OCI-LY7 (cell line): ENCODE measurements around the gene LTB4R. TPM values are rescaled to one million over a fixed set of nuclear protein-coding genes. Genes with fewer than 3 reads are reported as not detected.

Experiments
- BruUV-seq: library from RNA; stranded (reverse); fragments of 400-500 nt; replicated peaks from 2 replicates; lab custom pipeline; 2021; lab: Mats Ljungman, UMichigan
- CTCF ChIA-PET: fragments of 300-600 bp; sonication (Branson Sonifier 250); formaldehyde crosslinking; loops from one replicate; lab custom pipeline; 2022; ENCODE audit warnings: antibody characterized with exemption; ENCODE audit not compliant: unreplicated experiment; lab: Charles Lee
- POLR2A ChIA-PET: fragments of 300-600 bp; sonication (Branson Sonifier 250); formaldehyde crosslinking; loops from one replicate; lab custom pipeline; 2022; ENCODE audit warnings: antibody characterized with exemption; lab: Charles Lee
- DNase-seq: peaks from one replicate; pipeline ENCODE4 v3.0.0-alpha.2; 2015; ENCODE audit warnings: low spot score
- H2AFZ ChIP-seq: fragments of 200-600 bp; sonication (generic), shearing (Covaris generic); 2 replicates; pipeline ENCODE4 v1.6.1; 2014; ENCODE audit warnings: mild to moderate bottlenecking, antibody characterized with exemption, low read length, moderate library complexity
- H3K27ac ChIP-seq: fragments of 200-600 bp; sonication (generic); 2 replicates; pipeline ENCODE4 v1.5.1; 2014; ENCODE audit warnings: mixed run types, low read depth, mild to moderate bottlenecking, moderate library complexity, low read length, inconsistent platforms; ENCODE audit not compliant: poor library complexity, severe bottlenecking
- H3K36me3 ChIP-seq: fragments of 200-600 bp; sonication (generic); 2 replicates; pipeline ENCODE4 v1.6.1; 2014; ENCODE audit warnings: mild to moderate bottlenecking, antibody characterized with exemption, low read length, moderate library complexity, mixed read lengths; ENCODE audit not compliant: insufficient read depth
- H3K4me1 ChIP-seq: fragments of 200-600 bp; sonication (generic); 2 replicates; pipeline ENCODE4 v1.5.1; 2014; ENCODE audit warnings: mild to moderate bottlenecking, low read length; ENCODE audit not compliant: insufficient read depth, poor library complexity, severe bottlenecking
- H3K4me2 ChIP-seq: fragments of 200-600 bp; sonication (generic); 2 replicates; pipeline ENCODE4 v1.6.1; 2014; ENCODE audit warnings: mild to moderate bottlenecking, low read length
- H3K4me3 ChIP-seq: fragments of 200-600 bp; sonication (generic); 2 replicates; pipeline ENCODE4 v1.5.1; 2014; ENCODE audit warnings: mild to moderate bottlenecking, low read depth, low read length; ENCODE audit not compliant: poor library complexity, severe bottlenecking
- H3K79me2 ChIP-seq: fragments of 200-600 bp; sonication (generic); 2 replicates; pipeline ENCODE4 v1.6.1; 2016; ENCODE audit warnings: low read depth, mild to moderate bottlenecking, low read length, moderate library complexity, mixed read lengths; ENCODE audit not compliant: insufficient read depth
- H3K9me2 ChIP-seq: fragments of 200-600 bp; sonication (generic); 2 replicates; pipeline ENCODE4 v1.6.1; 2016; ENCODE audit warnings: mild to moderate bottlenecking, low read length, mixed read lengths; ENCODE audit not compliant: insufficient read depth
- H3K9me3 ChIP-seq: fragments of 200-600 bp; sonication (generic); 2 replicates; pipeline ENCODE4 v1.6.1; 2014; ENCODE audit warnings: mild to moderate bottlenecking, mixed run types, low read length, mixed read lengths
- H4K20me1 ChIP-seq: fragments of 200-600 bp; sonication (generic); 2 replicates; pipeline ENCODE4 v1.6.1; 2014; ENCODE audit warnings: mild to moderate bottlenecking, antibody characterized with exemption, low read length, moderate library complexity, mixed read lengths; ENCODE audit not compliant: insufficient read depth
- EZH2phosphoT487 ChIP-seq: fragments of 200-600 bp; sonication (generic); IDR thresholded peaks from 2 replicates; pipeline ENCODE4 v1.6.1; 2018; ENCODE audit warnings: low read depth, borderline replicate concordance, mild to moderate bottlenecking, mixed run types, antibody characterized with exemption, low read length, moderate library complexity, mixed read lengths
- intact Hi-C: fragments of 100-400 bp; cut with micrococcal nuclease; formaldehyde crosslinking; loops from one replicate; pipeline ENCODE4 v1.10.0; 2022; ENCODE audit not compliant: unreplicated experiment
- total RNA-seq, 2 experiments: library from RNA; depleted of rRNA in 1 of 2; stranded (reverse); fragments of >200 nt in 1 of 2; shearing (Covaris generic) in 1 of 2; gene quantifications; 2 replicates each; pipeline ENCODE4 v1.2.3, GENCODE V29; 2014 to 2022
- TF ChIP-seq, protein P1 (sequence below): fragments of 200-600 bp; sonication (generic); conservative IDR thresholded peaks from 2 replicates; pipeline ENCODE4 v1.5.1; 2014; ENCODE audit warnings: mild to moderate bottlenecking, antibody characterized with exemption, low read length, moderate library complexity, mixed read lengths

The LTB4R gene
- total RNA-seq, 2 experiments from 2014 or later: 15.8 to 28.3 TPM

DNA sequence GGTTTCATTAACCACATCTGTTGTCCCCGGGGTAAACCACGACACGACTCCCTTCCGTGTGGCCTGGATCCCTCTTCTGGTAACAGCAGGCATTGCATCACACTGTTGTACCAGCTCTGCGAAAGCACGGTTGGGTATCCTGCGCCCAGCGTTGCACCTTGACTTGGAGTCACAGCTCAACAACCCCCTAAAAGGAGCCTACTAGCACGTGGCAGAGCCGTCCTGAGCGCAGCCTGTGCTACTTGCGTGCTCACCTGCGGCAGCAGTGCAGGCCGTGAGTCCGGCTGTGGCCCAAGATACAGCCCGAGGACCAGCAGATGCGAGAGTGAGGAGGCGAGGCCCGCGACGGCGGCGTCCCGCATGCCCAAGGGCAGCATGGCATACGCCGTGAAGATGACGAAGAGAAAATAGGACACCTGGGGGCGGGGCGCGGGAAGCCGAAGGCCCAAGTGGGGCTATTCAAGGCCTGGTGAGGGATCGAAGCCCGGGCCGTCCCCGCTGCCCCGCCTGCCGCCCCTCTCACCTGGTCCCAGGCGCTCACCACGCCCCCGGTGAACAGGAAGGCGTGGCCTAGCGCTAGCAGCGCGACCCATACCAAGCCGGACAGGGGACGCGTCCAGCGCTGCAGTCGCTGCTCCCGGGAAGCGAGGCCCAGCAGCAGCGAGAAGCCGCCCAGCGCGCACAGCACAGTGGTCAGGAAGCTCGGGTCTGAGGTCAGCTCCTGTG, 21.1 kb downstream of the LTB4R start:
- no TSS peak for BruUV-seq
- H4K20me1 ChIP-seq: no peaks in the 10 kb centered on the region
- H3K9me2 ChIP-seq: no peaks in the 10 kb centered on the region
- no peak overlapping the region for H3K27ac ChIP-seq
- peak overlapping the region; percentile 26 for H3K4me3 ChIP-seq
- no peaks in the 10 kb centered on the region for H3K79me2 ChIP-seq
- CTCF ChIA-PET: interaction anchor here (0.6 to 3.0 kb wide), 4 partner anchors 32 to 109 kb away, joined by 3 to 26 read pairs (median 11); partner anchors contain the start of gene KHNYN
- H3K4me2 ChIP-seq: peak overlapping the region; percentile 70
- TF ChIP-seq, protein P1, sequence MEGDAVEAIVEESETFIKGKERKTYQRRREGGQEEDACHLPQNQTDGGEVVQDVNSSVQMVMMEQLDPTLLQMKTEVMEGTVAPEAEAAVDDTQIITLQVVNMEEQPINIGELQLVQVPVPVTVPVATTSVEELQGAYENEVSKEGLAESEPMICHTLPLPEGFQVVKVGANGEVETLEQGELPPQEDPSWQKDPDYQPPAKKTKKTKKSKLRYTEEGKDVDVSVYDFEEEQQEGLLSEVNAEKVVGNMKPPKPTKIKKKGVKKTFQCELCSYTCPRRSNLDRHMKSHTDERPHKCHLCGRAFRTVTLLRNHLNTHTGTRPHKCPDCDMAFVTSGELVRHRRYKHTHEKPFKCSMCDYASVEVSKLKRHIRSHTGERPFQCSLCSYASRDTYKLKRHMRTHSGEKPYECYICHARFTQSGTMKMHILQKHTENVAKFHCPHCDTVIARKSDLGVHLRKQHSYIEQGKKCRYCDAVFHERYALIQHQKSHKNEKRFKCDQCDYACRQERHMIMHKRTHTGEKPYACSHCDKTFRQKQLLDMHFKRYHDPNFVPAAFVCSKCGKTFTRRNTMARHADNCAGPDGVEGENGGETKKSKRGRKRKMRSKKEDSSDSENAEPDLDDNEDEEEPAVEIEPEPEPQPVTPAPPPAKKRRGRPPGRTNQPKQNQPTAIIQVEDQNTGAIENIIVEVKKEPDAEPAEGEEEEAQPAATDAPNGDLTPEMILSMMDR: peak; percentile 84
- no peak for TF ChIP-seq EZH2phosphoT487
- POLR2A ChIA-PET: interaction anchor here (0.5 to 1.4 kb wide), 6 partner anchors 23 to 105 kb away, joined by 3 to 7 read pairs (median 6); partner anchors contain the start of gene KHNYN
- H3K36me3 ChIP-seq: no peaks in the 10 kb centered on the region
- peak overlapping the region; percentile 65; the same call in 1 of the 2 replicates for H2AFZ ChIP-seq
- peak; percentile 92 for DNase-seq
- H3K4me1 ChIP-seq: peaks cover 26% of the 10 kb centered on the region
- intact Hi-C loops: loop anchor here (1.0 to 10.0 kb wide), 2 partner anchors 89 to 342 kb away; no protein-coding TSS in a partner anchor
- H3K9me3 ChIP-seq: no peaks in the 10 kb centered on the region

DNA sequence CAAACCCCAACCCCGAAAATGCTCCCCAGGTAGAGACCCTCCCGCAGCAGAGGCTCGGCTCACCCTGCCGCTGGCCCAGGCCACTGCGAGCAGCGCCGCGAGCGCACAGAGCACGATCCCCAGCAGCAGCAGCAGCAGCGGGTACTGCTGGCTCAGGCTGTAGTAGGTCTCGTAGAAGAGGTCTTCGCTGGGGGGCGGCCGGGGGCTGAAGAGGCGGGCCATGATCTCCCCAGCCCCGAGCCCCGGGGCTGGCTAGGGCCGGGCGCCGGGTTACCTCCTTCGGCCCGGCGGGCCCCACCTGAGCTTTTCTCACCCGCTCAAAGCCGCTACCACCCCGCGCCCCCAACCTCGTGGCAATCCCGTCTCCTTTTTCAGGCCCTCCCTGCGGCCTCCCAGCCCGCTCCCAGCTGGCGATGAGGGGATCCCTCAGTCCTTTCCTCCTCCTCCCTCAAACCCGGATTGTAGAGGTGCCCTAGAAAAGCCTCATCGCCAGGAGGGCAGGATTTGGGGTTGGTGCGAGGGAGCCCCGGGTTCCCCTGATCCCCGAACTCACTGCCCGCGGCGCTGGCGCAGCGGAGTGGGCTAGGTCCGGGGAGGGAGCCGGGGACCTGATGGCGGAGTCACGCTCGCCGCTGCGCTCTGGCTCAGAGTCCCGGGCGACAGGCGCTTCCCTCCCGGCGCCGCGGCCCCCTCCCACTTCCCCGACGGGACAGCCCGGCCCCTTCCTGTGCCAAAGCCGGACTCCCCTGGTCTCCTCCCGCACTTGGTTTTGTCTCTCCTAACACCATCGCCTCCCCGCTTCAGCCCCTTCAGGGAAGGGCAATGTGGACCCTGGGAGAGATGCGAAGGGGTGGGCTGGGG, 23.4 kb downstream of the LTB4R start, which contains the start of gene ADCY4:
ADCY4 (minus strand) TSS at position 641 of the 861 bp plus-strand sequence; CDS start at position 222, 419 bp downstream.
- no TSS peak for BruUV-seq
- TF ChIP-seq EZH2phosphoT487: no peak; the same call in 1 of the 2 replicates
- TF ChIP-seq, protein P1: no peak
- intact Hi-C loops: loop anchor here (10.0 kb wide), 1 partner anchor 340 kb away; no protein-coding TSS in a partner anchor
- no peaks in the 10 kb centered on the region for H3K9me2 ChIP-seq
- no peaks in the 10 kb centered on the region for H3K79me2 ChIP-seq
- no peaks in the 10 kb centered on the region for H3K36me3 ChIP-seq
- H2AFZ ChIP-seq: peak within 1 kb of the TSS; percentile 31; the same call in 1 of the 2 replicates
- CTCF ChIA-PET: interaction anchor here (1.0 to 3.0 kb wide), 2 partner anchors 102 to 1034 kb away, joined by 3 to 16 read pairs; no protein-coding TSS in a partner anchor
- H4K20me1 ChIP-seq: no peaks in the 10 kb centered on the region
- DNase-seq: no peak
- H3K9me3 ChIP-seq: no peaks in the 10 kb centered on the region
- H3K27ac ChIP-seq: no peak within 1 kb of the TSS
- H3K4me3 ChIP-seq: peak within 1 kb of the TSS; percentile 51
- H3K4me2 ChIP-seq: peak within 1 kb of the TSS; percentile 69
- H3K4me1 ChIP-seq: peaks cover 30% of the 10 kb centered on the region
- POLR2A ChIA-PET: no interaction called here
